Lung (tissue), 12 donors: ENCODE data around the gene MND1. TPM values are rescaled to one million over a fixed set of nuclear protein-coding genes. Genes with fewer than 3 reads are reported as not detected.
"Not testable (repeated sequence)": the region's sequence is repeated elsewhere in the genome, so short reads cannot be mapped to it uniquely, and the experiment has no call there.

Source experiments
- ATAC-seq: fragments of 200-7000 bp; cut with Tn5 transposase; one replicate; pipeline ENCODE4 v1.9.1; 2020; ENCODE audit warnings: moderate number of reproducible peaks; ENCODE audit not compliant: insufficient read depth, low FRiP score
- DNase-seq, 3 donors: peaks; one replicate each; pipeline ENCODE4 v3.0.0-alpha.2; 2013 to 2017
- H3K27ac ChIP-seq, 2 donors: one replicate each; pipeline ENCODE4 v1.5.1; 2013; ENCODE audit warnings: mild to moderate bottlenecking in 2 of 2, moderate library complexity in 2 of 2, control low read depth in 1 of 2, inconsistent platforms in 1 of 2, low read depth in 1 of 2, low read length in 1 of 2
- H3K27me3 ChIP-seq, 3 donors: one replicate each; pipeline ENCODE4 v1.5.1; 2013; ENCODE audit warnings: low read length in 2 of 3; ENCODE audit not compliant: control insufficient read depth in 3 of 3, insufficient read depth in 3 of 3
- H3K36me3 ChIP-seq, 4 donors: one replicate each; pipeline ENCODE4 v1.5.1; 2013; ENCODE audit warnings: low read length in 4 of 4, mild to moderate bottlenecking in 1 of 4, moderate library complexity in 1 of 4; ENCODE audit not compliant: control insufficient read depth in 4 of 4, insufficient read depth in 4 of 4
- H3K4me1 ChIP-seq, 5 donors: one replicate each; pipeline ENCODE4 v1.5.1; 2013; ENCODE audit warnings: low read length in 5 of 5, mild to moderate bottlenecking in 2 of 5, moderate library complexity in 1 of 5; ENCODE audit not compliant: control insufficient read depth in 5 of 5, insufficient read depth in 5 of 5
- H3K4me3 ChIP-seq: one replicate; pipeline ENCODE4 v1.5.1; 2013; ENCODE audit warnings: mild to moderate bottlenecking, control low read depth, moderate library complexity
- H3K9ac ChIP-seq, 2 donors: one replicate each; pipeline ENCODE4 v1.5.1; 2013; ENCODE audit warnings: low read length in 2 of 2, control low read depth in 1 of 2; ENCODE audit not compliant: insufficient read depth in 1 of 2
- H3K9me3 ChIP-seq, 4 donors: one replicate each; pipeline ENCODE4 v1.5.1; 2013; ENCODE audit warnings: low read length in 3 of 4, mild to moderate bottlenecking in 1 of 4, moderate library complexity in 1 of 4; ENCODE audit not compliant: control insufficient read depth in 4 of 4, insufficient read depth in 3 of 4
- CTCF ChIP-seq: IDR thresholded peaks from 2 replicates; pipeline ENCODE4 v1.5.1; 2012; ENCODE audit warnings: mild to moderate bottlenecking; ENCODE audit errors: control extremely low read depth, extremely low read depth
- WGBS, 2 donors: extraction: QIAGEN DNeasy Blood & Tissue Kit; methylation state at CpG; one replicate each; pipeline ENCODE4 v1.1.7; 2013; 5-methylcytosine and 5-hydroxymethylcytosine counted together
- polyA plus RNA-seq, 2 donors: library from polyadenylated mRNA; stranded (reverse); fragments of 200-250 nt; gene quantifications; one replicate each; pipeline ENCODE4 v1.2.1, GENCODE V29; 2013
- total RNA-seq, 2 donors: library from RNA; depleted of rRNA in 1 of 2; stranded (reverse); fragments of >200 nt in 1 of 2; gene quantifications; one replicate each; pipeline ENCODE4 v1.2.1, GENCODE V29; 2014 to 2021
- donor health status: control.
- donor health status: control.
- donor health status: Bipolar disorder and iron deficiency.
- donor health status: healthy.
- donor health status: DM: yes; HTN: yes; CAD: no.

The MND1 gene
- total and polyA plus RNA-seq, 4 donors: 0.80 to 4.4 (median 1.2) TPM

GRCh38 chr4:153448003-153448731 is 103.7 kb downstream of the MND1 start:
- DNase-seq (peak; percentile 58 to 86 (median 86)), ATAC-seq (no peak)
- H3K4me3 ChIP-seq: no peak overlapping the region
- TF ChIP-seq CTCF: no peak
- 47 to 71% methylated on average over 10 of the region's 10 CpGs for WGBS, 2 donors
- H3K9me3 ChIP-seq: no peaks in the 10 kb centered on the region
- peaks cover 0 to 18% (median 6%) of the 10 kb centered on the region in 5 donors for H3K4me1 ChIP-seq
- no peaks in the 10 kb centered on the region for H3K36me3 ChIP-seq
- H3K9ac ChIP-seq: peak overlapping the region in 1 of 2 donors; percentile 26
- no peaks in the 10 kb centered on the region for H3K27me3 ChIP-seq
- peak overlapping the region in 1 of 2 donors; percentile 17 for H3K27ac ChIP-seq

GRCh38 chr4:153449338-153449737 is 104.8 kb downstream of the MND1 start:
- no peak overlapping the region for H3K27ac ChIP-seq
- DNase-seq (no peak), ATAC-seq (no peak)
- H3K4me1 ChIP-seq: peaks cover 0 to 18% (median 6%) of the 10 kb centered on the region in 5 donors
- no peak for TF ChIP-seq CTCF
- H3K4me3 ChIP-seq: no peak overlapping the region
- H3K27me3 ChIP-seq: no peaks in the 10 kb centered on the region
- H3K9ac ChIP-seq: no peak overlapping the region
- WGBS, 2 donors: 92 to 97% methylated on average over 1 of the region's 1 CpG
- H3K36me3 ChIP-seq: no peaks in the 10 kb centered on the region
- no peaks in the 10 kb centered on the region for H3K9me3 ChIP-seq

- no peak overlapping the region for H3K27ac ChIP-seq
- WGBS, 2 donors: 55 to 71% methylated on average over 5 of the region's 5 CpGs
- H3K4me1 ChIP-seq: peaks cover 0 to 18% (median 6%) of the 10 kb centered on the region in 5 donors
- DNase-seq (no peak), ATAC-seq (no peak)
- no peak for TF ChIP-seq CTCF
- H3K9ac ChIP-seq: no peak overlapping the region
- H3K4me3 ChIP-seq: no peak overlapping the region
- no peaks in the 10 kb centered on the region for H3K9me3 ChIP-seq
- no peaks in the 10 kb centered on the region for H3K36me3 ChIP-seq
- H3K27me3 ChIP-seq: no peaks in the 10 kb centered on the region
These were observed 106.0 kb downstream of the MND1 start for GRCh38 chr4:153450544-153450917.

- H3K9ac ChIP-seq, H3K27me3 ChIP-seq, H3K4me3 ChIP-seq, H3K27ac ChIP-seq, H3K36me3 ChIP-seq, H3K9me3 ChIP-seq, DNase-seq, ATAC-seq: not testable (repeated sequence)
- WGBS, 2 donors: 82 to 86% methylated on average over 13 of the region's 13 CpGs
- peaks cover 0 to 18% (median 6%) of the 10 kb centered on the region in 5 donors for H3K4me1 ChIP-seq
These were observed 106.7 kb downstream of the MND1 start for GRCh38 chr4:153451145-153451544.
